Middle frontal gyrus (tissue), 1 donor: ENCODE results near the gene UBTF.

ENCODE experiments used
- DNase-seq: peaks from one replicate; pipeline ENCODE4 v3.0.0-alpha.2; 2015; ENCODE audit warnings: low spot score; ENCODE audit errors: extremely low spot score

UBTF gene

DNA sequence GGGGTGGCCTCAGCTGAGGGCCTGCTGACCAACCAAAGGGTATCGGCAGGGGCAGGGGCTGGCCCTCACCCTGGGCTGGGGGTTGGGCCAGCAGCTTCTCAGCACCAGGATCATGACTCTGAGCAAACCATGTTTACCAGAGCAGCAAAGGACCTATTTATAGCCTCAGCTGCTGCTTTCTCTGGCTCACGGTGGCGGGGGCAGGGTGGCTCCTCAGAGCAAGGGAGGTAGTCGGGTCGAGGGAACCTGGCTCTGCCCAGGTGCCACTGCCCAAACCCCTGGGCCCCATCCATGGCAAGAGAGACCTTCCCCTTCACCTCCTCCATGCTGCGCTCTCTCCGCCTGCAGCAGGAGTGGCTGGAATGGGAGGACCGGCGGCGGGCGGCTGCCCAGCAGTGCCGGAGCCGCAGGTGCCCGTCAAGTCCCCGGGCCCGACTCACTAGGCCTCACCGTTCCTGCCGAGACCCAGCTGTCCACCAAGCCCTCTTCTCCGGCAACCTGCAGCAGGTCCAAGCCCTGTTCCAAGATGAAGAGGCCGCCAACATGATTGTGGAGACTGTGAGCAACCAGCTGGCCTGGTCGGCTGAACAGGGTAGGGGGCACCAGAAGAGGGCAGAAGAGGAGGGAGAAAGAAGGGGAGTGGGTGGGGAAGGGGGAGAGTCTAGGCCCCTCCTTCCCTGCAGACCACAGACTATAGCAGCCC is 48.8 kb downstream of the UBTF start, which contains the start of gene ASB16:
TSS of gene ASB16 (plus strand) at position 206 of the 703 bp plus-strand sequence. CDS start at position 292, 86 bp downstream.
- DNase-seq: no peak

DNA sequence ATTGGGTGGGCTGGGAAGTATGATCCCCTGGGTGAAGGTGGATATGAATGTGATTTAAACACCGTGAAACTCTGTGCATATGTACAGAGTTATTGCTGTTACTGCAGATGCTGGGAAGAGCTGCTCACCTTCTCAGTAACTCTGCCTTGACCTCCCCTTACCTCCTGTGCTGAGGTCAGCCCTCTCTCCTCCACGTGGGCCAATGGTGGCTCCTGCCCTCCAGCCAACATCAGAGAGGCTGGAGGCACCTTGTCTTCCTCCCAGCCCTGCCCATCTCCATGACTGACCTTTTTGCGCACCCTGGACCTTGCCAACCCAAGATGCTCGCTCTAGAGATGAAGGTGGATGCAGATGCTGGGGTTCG is 49.4 kb downstream of the UBTF start:
- DNase-seq: no peak

- DNase-seq: no peak
Observed at GRCh38 chr17:44167181-44167861, 52.2 kb downstream of the UBTF start.

DNA sequence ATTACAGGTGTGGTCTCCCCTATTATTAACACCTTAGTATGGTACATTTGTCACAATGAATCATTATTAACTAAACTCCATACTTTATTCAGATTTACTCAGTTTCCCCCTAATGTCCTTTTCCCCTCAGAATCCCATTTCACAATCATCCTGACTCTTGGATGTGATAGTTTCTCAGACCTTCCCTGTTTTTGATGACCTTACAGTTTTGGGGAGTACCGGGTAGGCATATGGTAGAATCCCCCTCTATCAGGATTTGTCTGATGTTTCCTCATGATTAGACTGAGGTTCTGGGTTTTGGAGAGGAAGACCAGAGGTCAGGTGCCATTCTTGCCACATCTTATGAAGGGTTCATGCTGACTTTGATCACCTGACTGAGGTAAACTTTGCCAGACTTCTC is 55.0 kb downstream of the UBTF start:
- DNase-seq: no peak

- DNase-seq: no peak
Observed at GRCh38 chr17:44159519-44160210, 59.8 kb downstream of the UBTF start.

GRCh38 chr17:44155488-44155887 is 64.0 kb downstream of the UBTF start:
- no peak for DNase-seq
